GM10266 (cell line): ENCODE data around the gene EPAS1.

Source experiments
- DNase-seq: peaks from one replicate; pipeline ENCODE4 v3.0.0; 2012; ENCODE audit errors: extremely low spot score
- CTCF ChIP-seq: IDR thresholded peaks from 2 replicates; pipeline ENCODE4 v1.5.1; 2012; ENCODE audit warnings: mild to moderate bottlenecking, low read depth; ENCODE audit not compliant: control insufficient read depth, insufficient read depth; ENCODE audit errors: missing control alignments

The EPAS1 gene

GRCh38 chr2:46364797-46365457, 67.7 kb downstream of the EPAS1 start:
- peak; percentile 52 for DNase-seq
- TF ChIP-seq CTCF = peak; percentile 81

DNA sequence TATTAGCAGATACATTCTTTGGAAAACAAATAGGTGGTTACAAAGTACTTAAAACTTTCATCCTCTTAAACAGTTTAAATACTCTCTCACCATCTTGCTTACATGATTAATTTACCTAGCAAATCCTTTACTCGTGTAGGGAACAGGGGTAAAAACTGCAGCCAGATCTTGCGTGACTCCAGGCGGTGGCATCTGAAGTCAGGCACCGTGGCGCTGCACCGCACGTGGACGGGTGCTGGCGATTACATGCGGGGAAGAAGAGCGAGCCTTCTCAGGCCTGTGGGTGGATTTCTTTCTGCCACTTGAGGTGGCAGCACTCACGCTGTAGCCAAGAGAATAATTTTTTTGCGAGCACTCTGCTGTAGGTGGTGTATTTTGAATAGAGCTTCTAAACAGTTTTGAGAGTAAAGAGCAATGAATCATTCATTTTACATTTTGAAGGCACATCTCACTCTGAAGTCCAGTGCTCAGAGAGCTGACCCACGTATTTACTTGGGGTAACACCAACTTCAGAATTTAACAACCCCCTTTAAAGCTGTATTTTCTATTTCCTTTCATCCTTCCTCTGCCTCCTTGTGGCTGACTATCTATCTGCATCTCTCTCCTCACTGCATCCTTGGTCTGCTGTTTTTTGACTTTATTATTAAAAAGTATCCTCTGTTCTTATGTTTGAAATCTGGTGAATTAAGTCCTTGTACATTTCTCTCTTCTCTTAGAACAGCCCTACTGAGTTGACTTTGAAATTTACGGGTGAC, 68.9 kb downstream of the EPAS1 start:
- DNase-seq = no peak
- TF ChIP-seq CTCF = no peak

DNA sequence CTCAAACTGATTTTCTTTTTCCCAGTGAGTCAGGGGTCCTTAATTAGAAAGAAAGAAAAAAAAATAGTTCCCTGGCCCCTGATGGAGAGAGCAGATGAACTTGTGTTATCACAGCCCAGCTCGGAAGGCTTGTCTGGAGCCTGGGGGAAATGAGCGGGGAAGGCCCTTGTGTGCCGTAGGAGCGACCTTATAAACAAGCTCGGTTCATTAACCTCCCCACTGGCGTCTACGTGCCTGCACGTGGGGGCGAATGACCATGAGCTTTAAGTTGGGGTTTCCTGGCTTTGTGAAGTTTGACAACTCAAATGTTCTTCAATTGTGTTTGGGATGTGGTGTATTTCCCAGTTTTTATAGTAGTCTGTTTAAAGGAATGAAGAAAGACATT, 69.5 kb downstream of the EPAS1 start:
- no peak for DNase-seq
- TF ChIP-seq CTCF = no peak

DNA sequence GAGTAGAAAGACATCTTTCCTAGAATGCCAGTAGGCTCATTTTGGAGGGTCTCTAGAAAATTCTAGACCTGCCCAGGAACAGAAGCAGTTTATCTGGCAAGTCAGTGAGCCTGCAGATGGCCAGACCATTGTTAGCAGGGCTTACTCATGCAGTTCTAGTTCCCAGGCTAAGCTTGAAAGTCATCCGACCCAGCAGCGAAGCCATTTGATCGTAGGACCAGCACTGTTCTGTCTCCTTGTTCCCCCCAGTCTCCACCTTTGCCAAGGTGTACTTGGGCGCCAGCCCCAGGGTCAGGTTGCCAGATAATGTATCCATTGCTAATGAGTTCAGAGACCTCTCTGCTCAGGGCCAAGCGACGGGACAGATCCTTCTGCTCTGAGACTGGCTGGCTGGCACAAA, 70.1 kb downstream of the EPAS1 start:
- no peak for TF ChIP-seq CTCF
- no peak for DNase-seq

GRCh38 chr2:46368401-46368800, 71.2 kb downstream of the EPAS1 start:
- no peak for DNase-seq
- TF ChIP-seq CTCF = no peak

DNA sequence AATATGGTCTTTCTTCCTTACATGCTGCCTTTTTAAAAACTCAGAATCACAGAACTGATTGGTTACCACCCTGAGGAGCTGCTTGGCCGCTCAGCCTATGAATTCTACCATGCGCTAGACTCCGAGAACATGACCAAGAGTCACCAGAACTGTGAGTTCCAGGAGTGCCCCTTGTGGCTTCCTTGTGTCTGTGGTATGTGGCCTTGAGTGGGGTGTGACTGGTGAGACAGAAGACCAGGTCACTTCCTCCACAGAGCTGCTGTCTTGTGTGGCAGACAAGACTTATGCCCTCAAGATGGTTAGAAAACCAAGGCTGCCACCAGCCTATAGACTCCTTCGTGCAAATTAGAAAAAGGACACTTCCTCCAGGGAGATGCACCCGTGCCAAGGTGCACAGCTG, 72.6 kb downstream of the EPAS1 start:
- DNase-seq = no peak
- TF ChIP-seq CTCF = no peak

- DNase-seq = no peak
- no peak for TF ChIP-seq CTCF
Observed at GRCh38 chr2:46371854-46372253, 74.6 kb downstream of the EPAS1 start.
